Esophagus (tissue), 2 donors: ENCODE measurements around the gene CCDC136. TPM values are rescaled to one million over a fixed set of nuclear protein-coding genes. Genes with fewer than 3 reads are reported as not detected.

Source experiments
- H3K27ac ChIP-seq, 2 donors: one replicate each; pipeline ENCODE4 v1.5.1; 2013; ENCODE audit warnings: low read depth in 2 of 2, mild to moderate bottlenecking in 2 of 2, inconsistent platforms in 1 of 2, low read length in 1 of 2, moderate library complexity in 1 of 2
- H3K27me3 ChIP-seq, 2 donors: one replicate each; pipeline ENCODE4 v1.6.1; 2013; ENCODE audit warnings: low read length in 2 of 2, control low read depth in 1 of 2, mild to moderate bottlenecking in 1 of 2; ENCODE audit not compliant: insufficient read depth in 2 of 2, control insufficient read depth in 1 of 2
- H3K36me3 ChIP-seq, 2 donors: one replicate each; pipeline ENCODE4 v1.6.1; 2013; ENCODE audit warnings: low read length in 1 of 2; ENCODE audit not compliant: control insufficient read depth in 2 of 2, insufficient read depth in 2 of 2
- H3K4me1 ChIP-seq, 2 donors: one replicate each; pipeline ENCODE4 v1.6.1; 2013; ENCODE audit warnings: low read length in 1 of 2; ENCODE audit not compliant: control insufficient read depth in 2 of 2, insufficient read depth in 2 of 2
- H3K4me3 ChIP-seq, 2 donors: one replicate each; pipeline ENCODE4 v1.5.1; 2013; ENCODE audit warnings: low read length in 2 of 2, mild to moderate bottlenecking in 2 of 2, low read depth in 1 of 2, moderate library complexity in 1 of 2
- H3K9me3 ChIP-seq, 2 donors: one replicate each; pipeline ENCODE4 v1.6.1; 2013; ENCODE audit warnings: mild to moderate bottlenecking in 2 of 2, low read depth in 1 of 2, low read length in 1 of 2, moderate library complexity in 1 of 2; ENCODE audit not compliant: control insufficient read depth in 2 of 2, insufficient read depth in 1 of 2
- WGBS, 2 donors: extraction: QIAGEN DNeasy Blood & Tissue Kit; methylation state at CpG; one replicate each; pipeline ENCODE4 v1.1.7; 2013; 5-methylcytosine and 5-hydroxymethylcytosine counted together
- polyA plus RNA-seq, 2 donors: library from polyadenylated mRNA; stranded (reverse); fragments of 200-250 nt; gene quantifications; one replicate each; pipeline ENCODE4 v1.2.3, GENCODE V29; 2013
- donor health status: healthy with polysubstance abuse.
- donor health status: Bipolar disorder and iron deficiency.

CCDC136 gene
- polyA plus RNA-seq, 2 donors, result 1.4 to 1.9 TPM

DNA sequence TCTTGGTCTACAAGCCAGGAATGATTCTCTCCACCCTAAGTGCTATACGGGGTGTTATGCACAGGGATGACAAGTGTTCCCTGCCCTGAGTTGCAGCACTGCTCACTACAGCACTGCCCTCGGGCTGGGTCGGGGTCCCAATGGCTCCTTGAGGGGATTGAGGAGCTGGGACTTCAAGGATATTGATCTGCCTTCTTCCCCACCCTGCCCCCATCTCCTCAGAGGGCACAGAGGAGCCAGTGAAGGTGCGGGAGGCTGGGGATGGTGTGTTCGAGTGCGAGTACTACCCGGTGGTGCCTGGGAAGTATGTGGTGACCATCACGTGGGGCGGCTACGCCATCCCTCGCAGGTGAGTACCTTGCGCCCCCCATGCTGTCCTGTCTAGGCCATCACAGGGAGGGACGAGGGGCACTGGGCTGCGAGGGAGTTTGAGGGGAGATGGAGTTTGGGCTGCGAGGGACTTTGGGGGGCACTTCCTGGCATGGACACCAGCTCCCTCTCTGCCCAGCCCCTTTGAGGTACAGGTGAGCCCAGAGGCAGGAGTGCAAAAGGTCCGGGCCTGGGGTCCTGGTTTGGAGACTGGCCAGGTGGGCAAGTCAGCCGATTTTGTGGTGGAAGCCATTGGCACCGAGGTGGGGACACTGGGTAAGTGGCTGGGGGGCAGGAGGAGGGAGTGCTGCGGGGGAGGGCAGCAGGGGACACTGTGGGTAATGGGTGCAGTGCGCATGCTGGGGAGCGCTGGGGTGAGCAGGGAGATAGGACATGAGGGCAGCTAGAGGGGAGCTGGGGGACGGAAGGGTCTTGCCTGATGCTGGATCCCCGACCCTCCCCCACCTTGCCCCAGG, 48.8 kb downstream of the CCDC136 start:
- Histone ChIP-seq H3K36me3 (peaks cover 0 to 13% of the 10 kb centered on the region in 2 donors), H3K27ac (no peak overlapping the region), H3K4me3 (no peak overlapping the region), H3K9me3 (no peaks in the 10 kb centered on the region), H3K27me3 (no peaks in the 10 kb centered on the region), H3K4me1 (peaks cover 0 to 12% of the 10 kb centered on the region in 2 donors)
- 89 to 90% methylated on average over 23 of the region's 23 CpGs for WGBS, 2 donors

DNA sequence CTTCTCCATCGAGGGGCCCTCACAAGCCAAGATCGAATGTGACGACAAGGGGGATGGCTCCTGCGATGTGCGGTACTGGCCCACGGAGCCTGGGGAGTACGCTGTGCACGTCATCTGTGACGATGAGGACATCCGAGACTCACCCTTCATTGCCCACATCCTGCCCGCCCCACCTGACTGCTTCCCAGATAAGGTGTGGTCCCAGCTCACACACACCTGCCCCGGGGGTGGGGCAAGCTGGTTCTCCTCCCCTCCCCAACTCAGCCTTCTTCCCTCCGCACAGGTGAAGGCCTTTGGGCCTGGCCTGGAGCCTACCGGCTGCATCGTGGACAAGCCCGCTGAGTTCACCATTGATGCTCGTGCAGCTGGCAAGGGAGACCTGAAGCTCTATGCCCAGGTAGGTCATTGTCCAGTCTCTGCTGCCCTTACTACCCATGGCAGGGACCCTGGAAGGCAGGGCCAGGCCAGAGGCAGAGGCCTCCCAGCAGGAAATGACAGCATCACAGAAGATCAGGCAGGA, 49.5 kb downstream of the CCDC136 start:
- no peaks in the 10 kb centered on the region for H3K27me3 ChIP-seq
- H3K36me3 ChIP-seq, result peaks cover 0 to 13% of the 10 kb centered on the region in 2 donors
- no peaks in the 10 kb centered on the region for H3K9me3 ChIP-seq
- no peak overlapping the region for H3K4me3 ChIP-seq
- 81 to 82% methylated on average over 17 of the region's 17 CpGs for WGBS, 2 donors
- no peak overlapping the region for H3K27ac ChIP-seq
- peaks cover 0 to 12% of the 10 kb centered on the region in 2 donors for H3K4me1 ChIP-seq

DNA sequence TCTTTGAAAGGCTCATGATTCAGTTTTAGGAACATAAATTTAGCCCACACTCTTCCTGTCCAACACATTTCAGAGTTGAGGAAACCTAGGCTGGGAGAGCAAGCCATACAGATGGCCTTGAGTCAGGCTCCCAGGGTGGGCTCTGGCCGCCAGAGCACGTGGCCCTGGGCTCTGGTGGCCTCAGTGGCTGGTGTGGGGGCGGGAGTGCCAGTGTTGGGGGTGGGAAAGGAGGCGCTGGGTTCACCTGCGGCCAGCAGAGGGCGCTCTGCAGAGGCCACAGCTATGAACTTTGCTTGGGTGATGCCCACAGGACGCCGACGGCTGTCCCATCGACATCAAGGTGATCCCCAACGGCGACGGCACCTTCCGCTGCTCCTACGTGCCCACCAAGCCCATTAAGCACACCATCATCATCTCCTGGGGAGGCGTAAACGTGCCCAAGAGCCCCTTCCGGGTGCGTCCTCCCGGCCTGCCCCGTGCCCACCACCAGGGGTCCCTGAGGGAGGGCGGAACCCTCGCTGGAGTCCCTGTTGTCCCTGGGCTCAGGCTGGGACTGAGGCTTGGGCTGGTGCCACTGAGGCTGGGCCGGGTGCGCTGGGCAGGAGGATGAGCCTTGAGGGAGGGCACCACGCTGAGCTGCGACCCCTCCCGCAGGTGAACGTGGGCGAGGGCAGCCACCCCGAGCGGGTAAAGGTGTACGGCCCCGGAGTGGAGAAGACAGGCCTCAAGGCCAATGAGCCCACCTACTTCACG, 50.3 kb downstream of the CCDC136 start:
- no peaks in the 10 kb centered on the region for H3K27me3 ChIP-seq
- WGBS, 2 donors, result 50 to 51% methylated on average over 35 of the region's 35 CpGs

DNA sequence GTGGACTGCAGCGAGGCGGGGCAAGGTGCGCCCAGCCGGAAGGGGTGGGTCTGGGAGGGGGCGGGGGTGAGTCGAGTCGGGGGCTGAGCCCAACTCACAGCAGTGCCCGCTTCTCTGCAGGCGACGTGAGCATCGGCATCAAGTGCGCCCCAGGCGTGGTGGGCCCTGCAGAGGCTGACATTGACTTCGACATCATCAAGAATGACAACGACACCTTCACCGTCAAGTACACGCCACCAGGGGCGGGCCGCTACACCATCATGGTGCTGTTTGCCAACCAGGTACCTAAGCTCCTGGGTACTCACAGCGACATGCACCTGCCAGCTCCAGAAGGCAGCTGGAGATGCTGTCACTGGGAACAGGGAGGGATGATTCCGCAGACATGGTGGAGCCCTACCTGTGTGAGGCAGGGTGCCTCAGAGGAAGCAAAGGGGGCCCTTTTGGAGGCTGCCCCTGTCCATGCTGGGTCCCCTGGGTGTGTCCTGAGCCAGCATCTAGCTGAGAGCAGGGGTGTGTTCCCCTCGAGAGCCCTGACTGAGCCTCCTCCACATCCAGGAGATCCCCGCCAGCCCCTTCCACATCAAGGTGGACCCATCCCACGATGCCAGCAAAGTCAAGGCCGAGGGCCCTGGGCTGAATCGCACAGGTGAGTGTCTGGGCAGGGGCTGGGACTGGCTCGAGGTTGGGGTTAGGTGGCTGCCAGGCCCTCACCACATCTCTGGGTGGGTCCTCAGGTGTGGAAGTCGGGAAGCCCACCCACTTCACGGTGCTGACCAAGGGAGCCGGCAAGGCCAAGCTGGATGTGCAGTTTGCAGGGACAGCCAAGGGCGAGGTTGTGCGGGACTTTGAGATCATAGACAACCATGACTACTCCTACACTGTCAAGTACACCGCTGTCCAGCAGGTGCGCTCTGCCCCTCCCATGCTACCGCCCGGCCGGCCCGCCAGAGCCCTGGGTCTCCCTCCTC, 51.2 kb downstream of the CCDC136 start:
- 86 to 92% methylated on average over 38 of the region's 38 CpGs for WGBS, 2 donors
- Histone ChIP-seq H3K27ac (no peak overlapping the region), H3K9me3 (no peaks in the 10 kb centered on the region), H3K27me3 (no peaks in the 10 kb centered on the region), H3K4me1 (peaks cover 0 to 12% of the 10 kb centered on the region in 2 donors), H3K36me3 (peaks cover 0 to 12% of the 10 kb centered on the region in 2 donors), H3K4me3 (no peak overlapping the region)

More for the DNA sequence above, 50.3 kb downstream of the CCDC136 start:
- Histone ChIP-seq H3K9me3 (no peaks in the 10 kb centered on the region), H3K36me3 (peaks cover 0 to 13% of the 10 kb centered on the region in 2 donors), H3K4me1 (peaks cover 0 to 12% of the 10 kb centered on the region in 2 donors), H3K4me3 (no peak overlapping the region), H3K27ac (no peak overlapping the region)

DNA sequence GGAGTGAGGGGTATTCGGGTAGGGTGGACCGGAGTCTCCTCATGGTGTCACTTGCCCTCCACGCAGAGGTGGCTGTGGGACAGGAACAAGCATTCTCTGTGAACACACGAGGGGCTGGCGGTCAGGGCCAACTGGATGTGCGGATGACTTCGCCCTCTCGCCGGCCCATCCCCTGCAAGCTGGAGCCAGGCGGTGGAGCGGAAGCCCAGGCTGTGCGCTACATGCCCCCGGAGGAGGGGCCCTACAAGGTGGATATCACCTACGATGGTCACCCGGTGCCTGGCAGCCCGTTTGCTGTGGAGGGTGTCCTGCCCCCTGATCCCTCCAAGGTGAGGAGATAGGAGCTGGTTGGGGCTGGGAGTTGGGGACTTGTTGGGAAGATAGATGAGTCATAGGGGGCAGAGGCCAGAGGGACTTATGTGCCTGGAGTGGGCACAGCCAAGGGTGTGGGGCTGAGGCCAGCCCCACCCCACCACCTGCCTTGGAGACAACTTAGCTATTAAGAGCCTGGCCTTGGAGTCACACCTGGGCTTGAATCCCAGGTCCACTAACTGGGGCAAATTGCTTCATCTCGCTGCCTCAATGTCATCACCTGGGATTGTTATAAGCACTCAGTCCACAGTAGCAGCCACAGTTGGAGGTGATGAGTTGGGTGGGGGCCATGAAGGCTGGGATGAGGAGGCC, 52.3 kb downstream of the CCDC136 start:
- Histone ChIP-seq H3K4me3 (no peak overlapping the region), H3K27ac (no peak overlapping the region), H3K27me3 (no peaks in the 10 kb centered on the region), H3K9me3 (no peaks in the 10 kb centered on the region), H3K36me3 (peaks cover 0 to 14% of the 10 kb centered on the region in 2 donors), H3K4me1 (peaks cover 0 to 12% of the 10 kb centered on the region in 2 donors)
- WGBS, 2 donors, result 90 to 92% methylated on average over 17 of the region's 17 CpGs

DNA sequence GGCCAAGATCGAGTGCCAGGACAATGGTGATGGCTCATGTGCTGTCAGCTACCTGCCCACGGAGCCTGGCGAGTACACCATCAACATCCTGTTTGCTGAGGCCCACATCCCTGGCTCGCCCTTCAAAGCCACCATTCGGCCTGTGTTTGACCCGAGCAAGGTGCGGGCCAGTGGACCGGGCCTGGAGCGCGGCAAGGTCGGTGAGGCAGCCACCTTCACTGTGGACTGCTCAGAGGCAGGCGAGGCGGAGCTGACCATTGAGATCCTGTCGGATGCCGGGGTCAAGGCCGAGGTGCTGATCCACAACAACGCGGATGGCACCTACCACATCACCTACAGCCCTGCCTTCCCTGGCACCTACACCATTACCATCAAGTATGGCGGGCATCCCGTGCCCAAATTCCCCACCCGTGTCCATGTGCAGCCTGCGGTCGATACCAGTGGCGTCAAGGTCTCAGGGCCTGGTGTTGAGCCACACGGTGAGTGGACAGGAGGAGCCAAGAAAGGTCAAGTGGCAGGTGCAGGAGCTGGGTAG, 53.1 kb downstream of the CCDC136 start:
- Histone ChIP-seq H3K9me3 (no peaks in the 10 kb centered on the region), H3K4me1 (peaks cover 0 to 12% of the 10 kb centered on the region in 2 donors), H3K4me3 (no peak overlapping the region), H3K36me3 (peaks cover 0 to 11% of the 10 kb centered on the region in 2 donors), H3K27me3 (no peaks in the 10 kb centered on the region), H3K27ac (no peak overlapping the region)
- 91 to 92% methylated on average over 25 of the region's 25 CpGs for WGBS, 2 donors

DNA sequence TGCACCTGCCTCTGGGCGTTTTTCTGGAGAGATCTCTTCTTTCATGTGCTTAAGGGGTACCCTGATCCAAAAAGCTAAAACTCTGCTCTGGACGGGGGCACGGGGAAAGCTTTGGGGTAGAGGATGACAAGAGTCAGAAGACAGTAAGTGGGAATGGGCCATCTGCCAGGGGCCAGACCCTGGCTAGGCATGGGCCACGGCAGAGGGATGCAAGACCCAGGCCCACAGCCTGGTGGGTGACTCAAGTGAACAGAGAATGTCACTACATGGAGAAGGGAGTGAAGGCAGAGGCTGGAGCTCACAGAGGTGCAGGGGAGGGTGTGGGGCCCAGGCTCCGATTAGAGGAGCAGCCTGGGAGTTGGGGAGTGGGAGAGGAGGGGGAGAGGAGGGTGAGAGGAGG, 53.7 kb downstream of the CCDC136 start:
- no peak overlapping the region for H3K27ac ChIP-seq
- H3K9me3 ChIP-seq, result no peaks in the 10 kb centered on the region
- H3K4me3 ChIP-seq, result no peak overlapping the region
- peaks cover 0 to 11% of the 10 kb centered on the region in 2 donors for H3K36me3 ChIP-seq
- H3K4me1 ChIP-seq, result peaks cover 0 to 6% of the 10 kb centered on the region in 2 donors
- 72 to 77% methylated on average over 5 of the region's 5 CpGs for WGBS, 2 donors
- H3K27me3 ChIP-seq, result no peaks in the 10 kb centered on the region

DNA sequence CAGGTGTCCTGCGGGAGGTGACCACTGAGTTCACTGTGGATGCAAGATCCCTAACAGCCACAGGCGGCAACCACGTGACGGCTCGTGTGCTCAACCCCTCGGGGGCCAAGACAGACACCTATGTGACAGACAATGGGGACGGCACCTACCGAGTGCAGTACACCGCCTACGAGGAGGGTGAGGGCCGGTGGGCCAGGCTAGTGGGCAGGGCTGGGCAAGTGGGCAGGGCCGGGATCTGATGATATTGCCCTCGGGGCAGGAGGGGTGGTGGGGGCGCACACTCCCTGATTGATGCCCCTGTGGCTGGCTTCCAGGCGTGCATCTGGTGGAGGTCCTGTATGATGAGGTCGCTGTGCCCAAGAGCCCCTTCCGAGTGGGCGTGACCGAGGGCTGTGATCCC, 54.2 kb downstream of the CCDC136 start:
- H3K27ac ChIP-seq, result no peak overlapping the region
- WGBS, 2 donors, result 80 to 82% methylated on average over 19 of the region's 19 CpGs
- H3K9me3 ChIP-seq, result no peaks in the 10 kb centered on the region
- H3K36me3 ChIP-seq, result peaks cover 0 to 11% of the 10 kb centered on the region in 2 donors
- peaks cover 0 to 5% of the 10 kb centered on the region in 2 donors for H3K4me1 ChIP-seq
- H3K4me3 ChIP-seq, result no peak overlapping the region
- no peaks in the 10 kb centered on the region for H3K27me3 ChIP-seq
